Lower lobe of right lung (tissue), 2 donors: ENCODE measurements around the gene ARMC2. TPM values are rescaled to one million over a fixed set of nuclear protein-coding genes. Genes with fewer than 3 reads are reported as not detected.
A peak's percentile ranks its signal among the peaks of the same experiment; 100 is the strongest.

Experiments
- ATAC-seq, 2 donors: fragments of 200-7000 bp; cut with Tn5 transposase; one replicate each; pipeline ENCODE4 v1.9.1; 2020 to 2022; ENCODE audit warnings: mild to moderate bottlenecking in 2 of 2, moderate library complexity in 2 of 2
- DNase-seq: peaks from one replicate; pipeline ENCODE4 v3.0.0-alpha.2; 2020
- H3K27ac ChIP-seq: fragments of 200-600 bp; one replicate; pipeline ENCODE4 v1.8.0; 2022
- H3K27me3 ChIP-seq: fragments of 200-600 bp; one replicate; pipeline ENCODE4 v1.8.0; 2022; ENCODE audit warnings: low read depth
- H3K36me3 ChIP-seq: fragments of 200-600 bp; one replicate; pipeline ENCODE4 v1.8.0; 2022; ENCODE audit warnings: mild to moderate bottlenecking
- H3K4me1 ChIP-seq: fragments of 200-600 bp; one replicate; pipeline ENCODE4 v1.8.0; 2022
- H3K4me3 ChIP-seq: fragments of 200-600 bp; one replicate; pipeline ENCODE4 v1.8.0; 2022; ENCODE audit warnings: mild to moderate bottlenecking
- H3K9me3 ChIP-seq: fragments of 200-600 bp; one replicate; pipeline ENCODE4 v1.8.0; 2022
- intact Hi-C: fragments of 100-400 bp; cut with DNase I; formaldehyde crosslinking; loops from one replicate; pipeline ENCODE4 v1.11.0; 2022
- total RNA-seq: library from RNA; stranded (reverse); fragmentation: NEBNext Ultra II Directional; extraction: Animal tissue kit (Norgen Biotek cat#: 25700); gene quantifications from one replicate; pipeline ENCODE4 v1.2.1, GENCODE V29; 2021
- TF ChIP-seq, protein P1 (sequence below): fragments of 200-600 bp; IDR thresholded peaks from one replicate; pipeline ENCODE4 v1.8.0; 2022; ENCODE audit warnings: antibody characterized with exemption, mild to moderate bottlenecking
- donor health status: DM: no; HTN: yes; CAD: no; lungs with severe emphysema.

Gene ARMC2
- total RNA-seq, 1 donor from 2014 or later: 10.8 TPM

DNA sequence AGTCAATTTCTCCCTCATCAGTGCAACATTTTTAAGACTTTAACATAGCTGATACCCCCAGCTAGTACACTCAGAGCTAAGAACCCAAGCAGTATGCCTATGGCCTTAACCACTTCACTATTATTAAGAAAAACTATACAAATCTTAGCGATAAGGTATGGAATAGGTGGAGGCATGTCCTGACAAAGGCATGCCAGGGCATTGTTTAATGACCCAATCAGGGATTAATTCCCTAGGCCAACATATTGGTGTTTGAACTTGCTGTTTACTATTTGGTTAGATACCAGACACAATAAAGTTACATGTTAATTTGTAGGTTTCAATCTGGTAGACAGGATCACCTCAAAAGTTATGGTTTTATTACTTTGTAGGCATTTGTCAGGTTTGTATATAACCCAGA is 93.1 kb downstream of the ARMC2 start:
- Histone ChIP-seq H3K4me1 (peaks cover 42% of the 10 kb centered on the region), H3K4me3 (no peak overlapping the region), H3K27ac (no peak overlapping the region), H3K36me3 (no peaks in the 10 kb centered on the region), H3K27me3 (no peaks in the 10 kb centered on the region), H3K9me3 (no peaks in the 10 kb centered on the region)
- ATAC-seq (no peak), DNase-seq (no peak)
- intact Hi-C loops: no loop called here
- TF ChIP-seq, protein P1, sequence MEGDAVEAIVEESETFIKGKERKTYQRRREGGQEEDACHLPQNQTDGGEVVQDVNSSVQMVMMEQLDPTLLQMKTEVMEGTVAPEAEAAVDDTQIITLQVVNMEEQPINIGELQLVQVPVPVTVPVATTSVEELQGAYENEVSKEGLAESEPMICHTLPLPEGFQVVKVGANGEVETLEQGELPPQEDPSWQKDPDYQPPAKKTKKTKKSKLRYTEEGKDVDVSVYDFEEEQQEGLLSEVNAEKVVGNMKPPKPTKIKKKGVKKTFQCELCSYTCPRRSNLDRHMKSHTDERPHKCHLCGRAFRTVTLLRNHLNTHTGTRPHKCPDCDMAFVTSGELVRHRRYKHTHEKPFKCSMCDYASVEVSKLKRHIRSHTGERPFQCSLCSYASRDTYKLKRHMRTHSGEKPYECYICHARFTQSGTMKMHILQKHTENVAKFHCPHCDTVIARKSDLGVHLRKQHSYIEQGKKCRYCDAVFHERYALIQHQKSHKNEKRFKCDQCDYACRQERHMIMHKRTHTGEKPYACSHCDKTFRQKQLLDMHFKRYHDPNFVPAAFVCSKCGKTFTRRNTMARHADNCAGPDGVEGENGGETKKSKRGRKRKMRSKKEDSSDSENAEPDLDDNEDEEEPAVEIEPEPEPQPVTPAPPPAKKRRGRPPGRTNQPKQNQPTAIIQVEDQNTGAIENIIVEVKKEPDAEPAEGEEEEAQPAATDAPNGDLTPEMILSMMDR: no peak

DNA sequence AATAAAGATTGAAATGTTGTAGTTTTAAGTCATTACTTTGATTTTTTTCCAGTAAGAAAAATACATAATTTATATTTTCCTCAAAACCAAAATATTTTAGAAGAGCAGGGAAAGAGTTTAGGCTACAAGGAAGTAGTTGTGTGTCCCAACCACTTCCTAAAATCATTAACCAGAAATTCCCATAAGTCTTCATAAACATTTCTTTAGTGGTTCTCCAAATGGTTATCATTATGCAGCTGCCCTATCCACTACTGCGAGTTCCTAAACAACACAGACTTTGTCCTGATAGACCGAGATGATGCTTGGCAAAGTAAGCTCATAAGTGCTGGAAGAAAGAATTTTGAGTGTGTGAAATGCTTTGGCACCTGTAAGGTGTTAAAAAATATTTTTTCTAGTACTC is 93.6 kb downstream of the ARMC2 start:
- H3K9me3 ChIP-seq: no peaks in the 10 kb centered on the region
- ATAC-seq (peak in 1 of 2 donors; percentile 19), DNase-seq (no peak)
- H3K36me3 ChIP-seq: no peaks in the 10 kb centered on the region
- TF ChIP-seq, protein P1: no peak
- H3K4me3 ChIP-seq: no peak overlapping the region
- intact Hi-C loops: no loop called here
- H3K4me1 ChIP-seq: peaks cover 48% of the 10 kb centered on the region
- H3K27me3 ChIP-seq: no peaks in the 10 kb centered on the region
- H3K27ac ChIP-seq: no peak overlapping the region

- ATAC-seq (no peak), DNase-seq (no peak)
- no peak overlapping the region for H3K27ac ChIP-seq
- H3K9me3 ChIP-seq: no peaks in the 10 kb centered on the region
- TF ChIP-seq, protein P1: no peak
- intact Hi-C loops: no loop called here
- H3K4me1 ChIP-seq: peaks cover 58% of the 10 kb centered on the region
- no peak overlapping the region for H3K4me3 ChIP-seq
- no peaks in the 10 kb centered on the region for H3K36me3 ChIP-seq
- no peaks in the 10 kb centered on the region for H3K27me3 ChIP-seq
Observed at GRCh38 chr6:108942556-108943492, 94.6 kb downstream of the ARMC2 start.

- Histone ChIP-seq H3K4me1 (peaks cover 70% of the 10 kb centered on the region), H3K36me3 (no peaks in the 10 kb centered on the region), H3K27me3 (no peaks in the 10 kb centered on the region), H3K4me3 (no peak overlapping the region), H3K27ac (peak overlapping the region; percentile 70), H3K9me3 (no peaks in the 10 kb centered on the region)
- TF ChIP-seq, protein P1: no peak
- intact Hi-C loops: no loop called here
- ATAC-seq (no peak), DNase-seq (no peak)
Observed at GRCh38 chr6:108944071-108944470, 95.8 kb downstream of the ARMC2 start.

DNA sequence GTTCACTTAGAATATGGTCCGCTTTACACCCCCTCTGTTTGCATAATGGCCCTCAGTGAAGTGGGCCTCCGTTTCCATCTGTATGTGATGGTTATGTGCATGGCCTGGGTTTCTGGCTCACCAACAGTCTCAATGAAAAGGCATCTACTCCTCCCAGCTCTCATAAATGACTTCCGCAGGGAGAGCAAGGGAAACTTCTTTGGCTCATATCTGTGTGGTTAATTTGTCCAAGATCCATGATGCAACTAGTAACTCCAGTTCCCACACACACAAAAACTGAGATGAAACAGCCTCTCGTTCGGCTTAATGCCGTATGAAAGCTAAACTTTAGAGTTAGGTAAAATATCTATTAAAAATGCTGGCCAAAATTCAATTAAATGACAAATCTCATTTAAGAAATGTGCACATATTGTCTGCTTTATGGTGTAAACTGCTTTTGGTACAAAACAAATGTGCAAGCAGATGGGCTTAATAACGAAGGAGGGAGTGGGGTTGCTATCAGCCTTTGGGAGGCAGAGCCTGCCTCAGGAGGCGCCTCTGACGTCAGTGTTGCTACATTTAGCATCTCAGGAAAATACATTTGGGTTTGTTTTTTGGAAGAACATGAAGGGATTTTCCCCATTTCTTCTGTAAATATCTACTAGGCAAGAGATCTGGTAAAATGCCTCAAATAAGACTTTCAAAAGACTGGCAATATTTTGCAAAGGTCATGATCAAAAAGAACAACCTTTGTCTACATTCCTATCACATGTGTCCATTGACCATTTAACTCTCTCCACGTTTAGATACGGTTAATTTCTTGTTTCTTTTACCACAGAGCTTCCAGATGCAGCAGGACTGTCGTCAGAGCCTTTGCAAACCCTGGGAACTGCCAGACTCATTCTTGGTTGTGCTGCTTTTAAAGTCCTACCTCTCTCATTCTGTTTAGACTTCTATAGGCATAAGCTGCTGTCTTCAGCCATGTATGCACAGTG is 96.8 kb downstream of the ARMC2 start:
- peaks cover 71% of the 10 kb centered on the region for H3K4me1 ChIP-seq
- TF ChIP-seq, protein P1: no peak
- DNase-seq (no peak), ATAC-seq (peak in 1 of 2 donors; percentile 36)
- intact Hi-C loops: no loop called here
- H3K4me3 ChIP-seq: no peak overlapping the region
- H3K36me3 ChIP-seq: no peaks in the 10 kb centered on the region
- no peaks in the 10 kb centered on the region for H3K27me3 ChIP-seq
- H3K27ac ChIP-seq: peak overlapping the region; percentile 70
- H3K9me3 ChIP-seq: no peaks in the 10 kb centered on the region
